Mucosa of descending colon (tissue), 3 donors: ENCODE measurements around the gene ZNF530. TPM values are rescaled to one million over a fixed set of nuclear protein-coding genes. Genes with fewer than 3 reads are reported as not detected.

Experiments
- ATAC-seq: fragments of 200-7000 bp; cut with Tn5 transposase; one replicate; pipeline ENCODE4 v1.9.1; 2020; ENCODE audit warnings: mild to moderate bottlenecking, moderate library complexity
- DNase-seq, 3 donors: peaks; one replicate each; pipeline ENCODE4 v3.0.0-alpha.2; 2020
- H3K36me3 ChIP-seq: fragments of 200-600 bp; one replicate; pipeline ENCODE4 v1.8.0; 2021; ENCODE audit warnings: low read depth, mild to moderate bottlenecking
- H3K4me1 ChIP-seq: fragments of 200-600 bp; one replicate; pipeline ENCODE4 v1.8.0; 2021; ENCODE audit warnings: low read depth, mild to moderate bottlenecking
- H3K4me3 ChIP-seq: fragments of 200-600 bp; one replicate; pipeline ENCODE4 v1.8.0; 2021; ENCODE audit warnings: mild to moderate bottlenecking
- H3K9me3 ChIP-seq: fragments of 200-600 bp; one replicate; pipeline ENCODE4 v1.8.0; 2021; ENCODE audit warnings: mild to moderate bottlenecking
- CTCF ChIP-seq: fragments of 200-600 bp; IDR thresholded peaks from one replicate; pipeline ENCODE4 v1.8.0; 2022; ENCODE audit warnings: antibody characterized with exemption, mild to moderate bottlenecking
- intact Hi-C, 2 donors: fragments of 100-400 bp; cut with DNase I in 1 of 2; cut with micrococcal nuclease in 1 of 2; formaldehyde crosslinking; loops; one replicate each; pipeline versions ENCODE4 v1.11.0 to v1.11.1; 2022; cut with DNase I, micrococcal nuclease
- long read RNA-seq, 2 donors: library from polyadenylated mRNA; unstranded; transcript quantifications; one replicate each; pipeline ENCODE4 v2.0.0, GENCODE V29; 2019 to 2021
- total RNA-seq, 3 donors: library from RNA; stranded (reverse); fragmentation: NEBNext Ultra II Directional in 2 of 3; extraction: Animal tissue kit (Norgen Biotek cat#: 25700) in 2 of 3; gene quantifications; one replicate each; pipeline versions ENCODE4 v1.2.1 to v1.2.4, GENCODE V29; 2021 to 2023
- donor health status: DM: no; HTN: no; CAD: no; lungs with moderate emphysema.
- donor health status: DM: no; HTN: no; CAD: no.
- donor health status: DM: no; HTN: yes; CAD: no.

The ZNF530 gene
- total RNA-seq: 1 to 10 TPM; 1.7 to 3.1 (median 2.3) TPM
- long read RNA-seq, donor 1, partial matches to known transcripts: 0 of 3 reads
- long read RNA-seq, donor 1, other reads (novel, unspliced or antisense): 2 of 3 reads
- long read RNA-seq, donor 2: 0 reads

GRCh38 chr19:57599761-57600383 is at the start of gene ZNF530:
Gene ZNF530, plus strand, starts transcription at chr19:57599885. Its CDS starts 4,461 bp downstream, at chr19:57604346.
- peak; percentile 100 for ATAC-seq
- H3K4me1 ChIP-seq: peaks cover 8% of the 10 kb centered on the region
- H3K9me3 ChIP-seq: peaks cover 38% of the 10 kb centered on the region
- no peak for TF ChIP-seq CTCF
- DNase-seq: peak; percentile 93 to 94 (median 94)
- H3K4me3 ChIP-seq: peak within 1 kb of the TSS; percentile 31
- intact Hi-C loops: no loop called here
- H3K36me3 ChIP-seq: no peaks in the 10 kb centered on the region

GRCh38 chr19:57552432-57552831 is 47.3 kb upstream of the ZNF530 start:
- Histone ChIP-seq H3K36me3 (peaks cover 11% of the 10 kb centered on the region), H3K4me3 (no peak overlapping the region), H3K4me1 (no peaks in the 10 kb centered on the region), H3K9me3 (peaks cover 86% of the 10 kb centered on the region)
- intact Hi-C loops: no loop called here
- no peak for DNase-seq
- TF ChIP-seq CTCF: no peak
- ATAC-seq: no peak

GRCh38 chr19:57557659-57558058 is 42.0 kb upstream of the ZNF530 start:
- intact Hi-C loops: no loop called here
- ATAC-seq (no peak), DNase-seq (no peak)
- Histone ChIP-seq H3K36me3 (peaks cover 8% of the 10 kb centered on the region), H3K4me3 (no peak overlapping the region), H3K4me1 (no peaks in the 10 kb centered on the region), H3K9me3 (peaks cover 57% of the 10 kb centered on the region)
- no peak for TF ChIP-seq CTCF

- no peaks in the 10 kb centered on the region for H3K4me1 ChIP-seq
- ATAC-seq (no peak), DNase-seq (no peak)
- peaks cover 57% of the 10 kb centered on the region for H3K9me3 ChIP-seq
- no peak overlapping the region for H3K4me3 ChIP-seq
- no peak for TF ChIP-seq CTCF
- intact Hi-C loops: no loop called here
- peaks cover 8% of the 10 kb centered on the region for H3K36me3 ChIP-seq
Measured at GRCh38 chr19:57558525-57558924, 41.2 kb upstream of the ZNF530 start.

GRCh38 chr19:57559008-57559403 is 40.7 kb upstream of the ZNF530 start:
- intact Hi-C loops: no loop called here
- TF ChIP-seq CTCF: no peak
- Histone ChIP-seq H3K4me1 (no peaks in the 10 kb centered on the region), H3K4me3 (peak overlapping the region; percentile 85), H3K9me3 (peaks cover 57% of the 10 kb centered on the region), H3K36me3 (peaks cover 6% of the 10 kb centered on the region)
- DNase-seq (peak in 2 of 3 donors; percentile 13 to 31), ATAC-seq (peak; percentile 45)
